GM21390 (cell line): ENCODE results near the gene UGT2B15.
"Not testable (repeated sequence)": the region's sequence is repeated elsewhere in the genome, so short reads cannot be mapped to it uniquely, and the experiment has no call there.

ENCODE experiments used
- ATAC-seq: cut with Tn5 transposase; IDR thresholded peaks from one replicate; pipeline ENCODE4 v1.9.1; 2021; ENCODE audit not compliant: unreplicated experiment

Gene UGT2B15

DNA sequence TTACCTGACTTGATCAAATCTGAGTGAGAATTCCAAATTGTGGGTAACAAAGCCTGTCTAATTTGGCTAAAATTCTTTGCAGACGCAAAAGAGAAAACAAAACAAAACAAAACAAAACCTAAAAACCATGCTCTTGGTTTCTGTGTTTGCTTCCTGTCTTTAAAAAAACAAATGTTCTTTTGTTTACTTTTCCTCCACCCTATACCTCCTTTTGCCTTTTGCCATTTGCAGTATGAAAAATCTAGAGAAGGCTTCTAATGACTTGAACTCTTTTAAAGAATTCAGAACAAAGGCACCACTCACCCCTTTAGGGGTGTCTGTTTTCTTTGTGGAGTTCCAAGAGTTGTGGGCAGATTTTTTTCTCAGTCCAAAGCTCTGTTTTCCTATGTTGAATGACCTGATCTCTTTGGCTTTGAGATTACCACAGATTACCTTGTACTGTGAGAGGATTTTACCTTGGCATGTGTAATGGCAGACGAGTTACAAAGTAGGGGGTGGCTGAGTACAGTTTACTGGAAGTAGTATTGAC lies 13.9 kb downstream of the UGT2B15 start:
- ATAC-seq = peak; percentile 65

- peak; percentile 22 for ATAC-seq
Observed at GRCh38 chr4:68655764-68656444, 14.5 kb downstream of the UGT2B15 start.

DNA sequence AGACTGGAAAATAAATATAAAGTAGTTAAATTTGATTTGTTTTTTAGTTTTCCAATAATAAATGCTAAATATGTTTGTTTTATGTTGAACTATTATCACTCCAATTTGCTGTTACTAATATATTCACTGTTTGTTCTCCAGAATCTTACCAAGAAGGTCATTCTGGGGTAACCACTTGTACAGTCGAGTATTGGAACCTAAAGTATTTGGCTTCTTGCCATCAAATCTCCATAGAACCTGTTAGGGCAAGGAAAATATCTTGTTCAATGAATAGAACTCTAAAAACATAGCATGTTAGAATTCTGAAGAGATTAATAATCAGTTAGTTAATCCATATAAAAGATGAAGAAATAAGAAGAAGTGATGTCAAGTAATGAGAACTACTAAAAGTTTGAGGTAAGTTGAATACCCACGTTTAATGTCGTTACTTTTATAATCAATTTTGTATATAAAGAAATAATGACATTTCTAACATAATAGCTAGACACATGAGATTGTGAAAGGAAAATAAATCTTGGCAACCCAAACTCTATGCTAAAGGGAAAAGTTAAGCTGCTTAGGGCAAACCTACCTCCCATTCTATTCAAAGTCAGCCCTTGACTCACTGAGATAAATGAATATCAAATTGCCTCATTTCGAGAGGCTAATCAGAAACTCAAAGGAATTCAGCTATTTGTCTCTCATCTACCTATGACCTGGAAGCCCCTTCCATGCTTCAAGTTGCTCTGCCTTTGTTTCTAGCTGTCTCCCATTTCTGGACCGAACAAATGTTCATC lies 15.3 kb downstream of the UGT2B15 start:
- no peak for ATAC-seq

DNA sequence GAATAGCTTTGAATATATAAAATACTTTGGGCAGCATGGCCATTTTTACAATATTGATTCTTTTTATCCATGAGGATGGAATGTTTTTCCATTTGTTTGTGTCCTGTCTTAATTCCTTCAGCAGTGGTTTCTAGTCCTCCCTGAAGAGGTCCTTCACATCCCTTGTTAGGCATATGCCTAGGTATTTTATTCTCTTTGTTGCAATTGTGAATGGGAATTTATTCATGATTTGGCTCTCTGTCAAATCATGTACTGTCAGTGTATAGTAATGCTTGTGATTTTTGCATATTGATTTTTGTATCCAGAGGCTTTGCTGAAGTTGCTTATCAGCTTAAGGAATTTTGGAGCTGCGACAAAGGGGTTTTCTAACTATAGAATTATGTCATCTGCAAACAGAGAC lies 18.5 kb downstream of the UGT2B15 start:
- no peak for ATAC-seq

DNA sequence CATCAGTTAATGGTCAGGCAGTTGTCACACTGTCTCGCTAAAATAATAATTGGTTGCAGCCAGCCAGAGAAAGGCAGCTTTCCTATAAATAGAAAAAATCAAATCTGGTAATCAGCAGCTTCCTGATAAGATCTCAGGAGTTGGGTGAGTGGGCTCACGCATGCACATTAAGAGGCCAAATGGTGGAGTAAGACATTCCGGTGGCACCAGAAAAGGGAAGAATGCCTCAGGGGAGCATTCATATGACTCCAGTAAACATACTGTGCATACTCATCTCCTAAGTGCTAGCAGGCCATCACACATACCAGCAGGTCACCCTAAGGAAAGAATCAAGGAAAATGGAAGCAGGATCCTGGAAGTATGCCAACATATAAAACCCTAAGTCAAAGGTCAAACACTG lies 40.1 kb downstream of the UGT2B15 start:
- no peak for ATAC-seq

- not testable (repeated sequence) for ATAC-seq
Observed at GRCh38 chr4:68622731-68623130, 47.7 kb downstream of the UGT2B15 start.

- ATAC-seq = no peak
Observed at GRCh38 chr4:68617003-68617698, 53.3 kb downstream of the UGT2B15 start.

DNA sequence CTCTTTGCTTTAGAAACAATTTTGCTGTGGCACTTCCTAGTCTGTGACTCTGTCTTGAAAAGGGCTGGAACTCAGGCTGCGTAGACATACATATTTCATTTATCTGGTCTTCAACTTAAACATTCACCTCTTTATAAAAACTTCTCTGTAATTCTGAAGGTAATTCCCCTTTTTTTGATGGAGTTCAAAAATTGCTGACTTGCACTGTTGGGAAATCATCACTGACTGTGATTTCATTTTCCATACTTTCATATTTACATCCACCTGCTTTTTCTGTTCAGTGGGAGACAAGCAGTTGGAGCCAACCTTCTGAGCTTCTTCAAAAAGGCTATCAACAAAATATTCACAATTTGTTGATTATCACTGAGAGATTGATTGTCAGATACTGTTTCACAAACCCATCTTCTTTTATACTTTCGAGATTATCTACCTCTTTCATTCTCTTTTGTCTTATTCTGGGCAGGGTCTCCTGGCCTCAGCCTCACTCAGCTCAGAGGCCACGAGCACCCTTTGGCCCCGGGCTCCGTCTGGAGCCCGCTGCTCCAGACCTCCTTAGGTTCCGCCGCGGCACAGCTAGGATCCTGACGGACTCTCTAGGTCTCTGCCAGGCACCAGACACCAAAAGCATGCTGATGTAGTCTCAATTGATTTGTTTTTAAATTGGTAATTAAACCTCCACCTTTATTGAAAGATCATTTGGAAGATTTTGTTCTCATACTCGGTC lies 54.6 kb downstream of the UGT2B15 start:
- ATAC-seq = no peak

GRCh38 chr4:68613752-68614151 lies 56.7 kb downstream of the UGT2B15 start:
- no peak for ATAC-seq

DNA sequence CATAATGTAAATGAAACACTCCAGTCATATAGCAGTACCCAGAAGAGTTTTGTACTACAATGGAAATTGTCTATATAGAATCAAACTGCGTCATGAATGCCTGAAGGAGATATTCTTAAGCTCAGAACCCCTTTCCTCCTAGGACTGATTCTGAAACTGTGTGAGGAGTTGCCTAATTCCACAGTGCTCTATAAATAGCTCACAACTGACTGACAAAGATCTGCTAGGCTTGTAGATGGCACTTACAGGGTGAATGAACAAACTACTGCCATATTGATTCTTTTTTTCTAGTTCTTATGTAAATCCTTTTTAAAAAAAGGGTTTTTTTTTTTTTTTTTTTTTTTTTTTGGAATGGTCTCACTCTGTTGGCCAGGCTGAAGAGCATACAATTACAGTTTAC lies 64.2 kb downstream of the UGT2B15 start:
- ATAC-seq = no peak

DNA sequence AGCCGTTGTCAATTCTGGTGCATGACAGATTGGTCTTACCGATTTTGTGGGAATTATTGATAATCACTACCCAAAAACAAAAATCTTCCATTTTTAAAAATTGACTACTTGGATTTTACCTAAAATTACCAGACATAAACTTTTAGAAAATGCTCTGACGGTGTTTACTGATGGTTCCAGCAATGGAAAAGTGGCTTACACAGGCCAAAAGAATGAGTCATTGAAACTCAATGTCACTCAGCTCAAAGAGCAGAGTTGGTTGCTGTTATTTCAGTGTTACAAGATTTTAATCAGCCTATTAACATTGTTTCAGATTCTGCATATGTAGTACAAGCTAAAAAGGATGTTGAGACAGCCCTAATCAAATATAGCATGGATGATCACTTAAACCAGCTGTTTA lies 71.3 kb downstream of the UGT2B15 start:
- ATAC-seq = no peak

GRCh38 chr4:68597482-68597881 lies 73.0 kb downstream of the UGT2B15 start:
- no peak for ATAC-seq
